IMR-90 (cell line): ENCODE results near the gene NPLOC4. TPM values are rescaled to one million over a fixed set of nuclear protein-coding genes. Genes with fewer than 3 reads are reported as not detected.

Experiments used
- ATAC-seq: fragments of 200-7000 bp; cut with Tn5 transposase; 2 replicates; pipeline ENCODE4 v1.9.1; 2020; ENCODE audit warnings: low read depth, mild to moderate bottlenecking, moderate library complexity
- BruUV-seq: library from RNA; stranded (reverse); fragments of 400-500 nt; replicated peaks from 2 replicates; lab custom pipeline; 2021; lab: Mats Ljungman, UMichigan
- CTCF ChIA-PET: fragments of 300-600 bp; formaldehyde crosslinking; extraction: SDS; loops from one replicate; lab custom pipeline; 2021; ENCODE audit warnings: antibody characterized with exemption; lab: Yijun Ruan, JAX
- POLR2A ChIA-PET: fragments of 300-600 bp; sonication (Branson Sonifier 250); formaldehyde crosslinking; loops from one replicate; lab custom pipeline; 2022; ENCODE audit warnings: antibody characterized with exemption; ENCODE audit not compliant: unreplicated experiment; lab: Charles Lee
- DNase-seq: peaks from one replicate; pipeline ENCODE4 v3.0.0; 2013
- H2AFZ ChIP-seq: replicated peaks from 2 replicates; pipeline ENCODE3; 2013; ENCODE audit warnings: low read length, mild to moderate bottlenecking; ENCODE audit not compliant: poor library complexity
- H2AK5ac ChIP-seq: 2 replicates; pipeline ENCODE4 v1.6.1; 2013; ENCODE audit warnings: low read depth, low read length, inconsistent platforms
- H2AK9ac ChIP-seq: replicated peaks from 2 replicates; pipeline ENCODE3; 2013; ENCODE audit warnings: mild to moderate bottlenecking, low read depth, low read length, moderate library complexity; ENCODE audit not compliant: poor library complexity
- H2BK120ac ChIP-seq: 2 replicates; pipeline ENCODE4 v1.6.1; 2013; ENCODE audit warnings: low read depth, low read length, inconsistent platforms
- H2BK15ac ChIP-seq: 3 replicates; pipeline ENCODE4 v1.6.1; 2013; ENCODE audit warnings: low read depth, low read length, inconsistent platforms
- H2BK20ac ChIP-seq: 2 replicates; pipeline ENCODE4 v1.6.1; 2013; ENCODE audit warnings: low read depth, mild to moderate bottlenecking, inconsistent platforms, low read length, moderate library complexity
- H2BK5ac ChIP-seq: 2 replicates; pipeline ENCODE4 v1.6.1; 2013; ENCODE audit warnings: mild to moderate bottlenecking, low read depth, low read length, inconsistent platforms; ENCODE audit not compliant: poor library complexity, severe bottlenecking
- H3K14ac ChIP-seq: replicated peaks from 2 replicates; pipeline ENCODE4 v1.6.1; 2013; ENCODE audit warnings: low read depth, low read length, inconsistent platforms
- H3K18ac ChIP-seq: 2 replicates; pipeline ENCODE4 v1.6.1; 2013; ENCODE audit warnings: low read depth, low read length, control low read depth
- H3K23ac ChIP-seq: 2 replicates; pipeline ENCODE4 v1.6.1; 2013; ENCODE audit warnings: low read depth, low read length, inconsistent platforms
- H3K27ac ChIP-seq: 2 replicates; pipeline ENCODE4 v1.5.1; 2013; ENCODE audit warnings: mild to moderate bottlenecking, control low read depth, low read length; ENCODE audit not compliant: insufficient read depth
- H3K27me3 ChIP-seq: 2 replicates; pipeline ENCODE4 v1.6.1; 2013; ENCODE audit warnings: low read length; ENCODE audit not compliant: control insufficient read depth, insufficient read depth
- H3K36me3 ChIP-seq: 2 replicates; pipeline ENCODE4 v1.6.1; 2013; ENCODE audit warnings: low read length, mixed read lengths; ENCODE audit not compliant: control insufficient read depth, insufficient read depth
- H3K4ac ChIP-seq: 2 replicates; pipeline ENCODE4 v1.6.1; 2013; ENCODE audit warnings: low read depth, low read length, inconsistent platforms
- H3K4me1 ChIP-seq: 2 replicates; pipeline ENCODE4 v1.6.1; 2013; ENCODE audit warnings: low read length, mixed read lengths; ENCODE audit not compliant: control insufficient read depth, insufficient read depth
- H3K4me2 ChIP-seq: 2 replicates; pipeline ENCODE4 v1.6.1; 2013; ENCODE audit warnings: low read depth, mild to moderate bottlenecking, control low read depth, low read length, moderate library complexity
- H3K4me3 ChIP-seq: 2 replicates; pipeline ENCODE4 v1.5.1; 2013; ENCODE audit warnings: low read depth, mild to moderate bottlenecking, control low read depth, low read length, moderate library complexity; ENCODE audit not compliant: insufficient read depth
- H3K56ac ChIP-seq: 2 replicates; pipeline ENCODE4 v1.6.1; 2013; ENCODE audit warnings: low read length, inconsistent platforms; ENCODE audit not compliant: insufficient read depth; ENCODE audit errors: extremely low read depth
- H3K79me1 ChIP-seq, 2 experiments: 2 replicates each; pipeline ENCODE4 v1.6.1; 2013; ENCODE audit warnings: low read length in 2 of 2, inconsistent platforms in 1 of 2, low read depth in 1 of 2
- H3K9ac ChIP-seq: 2 replicates; pipeline ENCODE4 v1.6.1; 2013; ENCODE audit warnings: low read depth, low read length, control low read depth
- H3K9me1 ChIP-seq: 2 replicates; pipeline ENCODE4 v1.6.1; 2013; ENCODE audit warnings: low read length, inconsistent platforms; ENCODE audit not compliant: insufficient read depth
- H3K9me3 ChIP-seq: 2 replicates; pipeline ENCODE4 v1.6.1; 2013; ENCODE audit warnings: low read length; ENCODE audit not compliant: control insufficient read depth, insufficient read depth
- H4K20me1 ChIP-seq: 2 replicates; pipeline ENCODE4 v1.6.1; 2013; ENCODE audit warnings: low read length, inconsistent platforms; ENCODE audit not compliant: insufficient read depth
- H4K5ac ChIP-seq: 2 replicates; pipeline ENCODE4 v1.6.1; 2013; ENCODE audit warnings: mild to moderate bottlenecking, low read depth, low read length, control low read depth
- H4K8ac ChIP-seq, 2 experiments: 2 replicates each; pipeline ENCODE4 v1.6.1; 2013; ENCODE audit warnings: low read depth in 2 of 2, low read length in 2 of 2, control low read depth in 1 of 2, inconsistent platforms in 1 of 2
- H4K91ac ChIP-seq: 2 replicates; pipeline ENCODE4 v1.6.1; 2013; ENCODE audit warnings: low read depth, low read length, inconsistent platforms; ENCODE audit not compliant: insufficient read depth
- CHD1 ChIP-seq: IDR thresholded peaks from 2 replicates; pipeline ENCODE4 v1.6.1; 2012; ENCODE audit warnings: low read depth, low read length, improper control_type of control experiment
- MAFK ChIP-seq: IDR thresholded peaks from 2 replicates; pipeline ENCODE4 v1.6.1; 2012; ENCODE audit warnings: low read depth, low read length, improper control_type of control experiment
- MXI1 ChIP-seq: IDR thresholded peaks from 2 replicates; pipeline ENCODE4 v1.6.1; 2012; ENCODE audit warnings: low read depth, mild to moderate bottlenecking, low read length, moderate library complexity, borderline replicate concordance
- RAD21 ChIP-seq: IDR thresholded peaks from 2 replicates; pipeline ENCODE4 v1.6.1; 2012; ENCODE audit warnings: low read length, improper control_type of control experiment
- RCOR1 ChIP-seq: IDR thresholded peaks from 2 replicates; pipeline ENCODE4 v1.6.1; 2012; ENCODE audit warnings: mild to moderate bottlenecking, low read length, improper control_type of control experiment; ENCODE audit not compliant: insufficient replicate concordance
- SMC3 ChIP-seq: fragments of 150-350 bp; IDR thresholded peaks from 2 replicates; pipeline ENCODE4 v1.6.1; 2016; ENCODE audit warnings: low read depth, mild to moderate bottlenecking, antibody characterized with exemption, low read length, moderate library complexity
- WGBS, 2 experiments: methylation state at CpG; one replicate each; pipeline versions ENCODE4 v1.1.5 to v1.1.7; 2013; ENCODE audit warnings: missing lambda C conversion rate in 2 of 2; ENCODE audit not compliant: insufficient read length in 1 of 2; ENCODE audit errors: extremely low coverage in 2 of 2; 5-methylcytosine and 5-hydroxymethylcytosine counted together
- dilution Hi-C: fragments of 300-500 bp; cut with HindIII; formaldehyde crosslinking; loops from one replicate; pipeline ENCODE4 v1.14.3; 2018; ENCODE audit warnings: low sequenced_read_pairs; ENCODE audit not compliant: unreplicated experiment
- in situ Hi-C: fragments of 300-500 bp; cut with MboI; formaldehyde crosslinking; loops from 3 replicates; pipeline ENCODE4 v1.14.3; 2019; ENCODE audit warnings: low sequenced_read_pairs, inconsistent platforms, mixed read lengths
- intact Hi-C: fragments of 100-400 bp; cut with micrococcal nuclease; formaldehyde crosslinking; loops from 2 replicates; pipeline ENCODE4 v1.10.0; 2022
- polyA plus RNA-seq, 3 experiments: library from polyadenylated mRNA; depleted of rRNA; stranded (reverse); fragments of >200 nt; gene quantifications; 2 replicates each; pipeline ENCODE4 v1.2.3, GENCODE V29; 2012; ENCODE audit warnings: low replicate concordance in 1 of 3
- total RNA-seq: library from RNA; depleted of rRNA; stranded (reverse); fragments of >200 nt; gene quantifications from 2 replicates; pipeline ENCODE4 v1.2.3, GENCODE V29; 2012

The NPLOC4 gene
- total and polyA plus RNA-seq, 2 of the 4 experiments (the other 2 are of a cell fraction): 70.4 to 78.3 TPM

DNA sequence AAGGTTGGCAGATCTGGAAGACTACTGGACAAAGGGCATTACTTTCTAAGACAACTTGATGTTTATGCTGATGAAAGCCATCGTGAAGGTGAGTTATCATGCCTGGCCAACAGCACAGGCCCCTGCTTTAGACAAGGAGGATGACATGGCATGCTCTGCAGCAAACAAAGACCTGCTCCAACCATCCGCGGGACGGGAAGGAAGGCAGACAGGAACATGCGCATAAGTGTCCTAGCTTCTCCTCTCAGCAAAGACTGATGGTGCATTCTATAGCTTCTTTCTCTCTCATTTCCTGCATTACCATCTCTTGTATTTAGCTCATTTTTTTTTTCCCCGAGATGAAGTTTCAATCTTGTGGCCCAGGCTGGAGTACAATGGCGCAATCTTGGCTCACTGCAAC, 5.4 kb downstream of the NPLOC4 start:
- Histone ChIP-seq H2BK5ac (no peak overlapping the region), H2AFZ (no peak overlapping the region), H3K4me1 (peaks cover 6% of the 10 kb centered on the region), H3K9me1 (peaks cover 14% of the 10 kb centered on the region), H3K27me3 (no peaks in the 10 kb centered on the region), H4K91ac (no peak overlapping the region), H3K9ac (no peak overlapping the region), H3K36me3 (peaks cover 25% of the 10 kb centered on the region), H2BK120ac (no peak overlapping the region), H2BK20ac (no peak overlapping the region), H2AK5ac (no peak overlapping the region), H2BK15ac (no peak overlapping the region), H4K8ac (no peak overlapping the region), H4K20me1 (peaks cover 60% of the 10 kb centered on the region), H3K23ac (0 out of 2 replicates have a peak overlapping the region, but pooled peaks have one; percentile 49), H3K18ac (no peak overlapping the region), H2AK9ac (no peak overlapping the region), H3K4me3 (no peak overlapping the region), H4K5ac (no peak overlapping the region), H3K56ac (no peak overlapping the region), H3K4me2 (no peak overlapping the region), H3K79me1 (peaks cover 13 to 41% of the 10 kb centered on the region in 2 experiments), H3K9me3 (no peaks in the 10 kb centered on the region), H3K4ac (no peak overlapping the region), H3K14ac (no peak overlapping the region), H3K27ac (no peak overlapping the region)
- BruUV-seq: no TSS peak
- CTCF ChIA-PET: interaction anchor here (0.6 kb wide), 1 partner anchor 24 kb away, joined by 5 read pairs; no protein-coding TSS in a partner anchor
- in situ Hi-C loops (no loop called here), intact Hi-C loops (no loop called here), dilution Hi-C loops (no loop called here)
- ATAC-seq (no peak), DNase-seq (no peak)
- 96% methylated on average over 3 of the region's 7 CpGs; no CpG with 5 or more reads in 1 of the 2 experiments for WGBS, 2 experiments
- no peak for TF ChIP-seq MAFK
- no peak for TF ChIP-seq CHD1
- TF ChIP-seq RAD21: no peak
- no peak for TF ChIP-seq RCOR1
- TF ChIP-seq SMC3: no peak
- no peak for TF ChIP-seq MXI1
- POLR2A ChIA-PET: interaction anchor here (0.6 kb wide), 1 partner anchor 119 kb away, joined by 3 read pairs; the partner anchor contains the start of gene ACTG1
